ENCODE data around the gene STOML1. TPM values are rescaled to one million over a fixed set of nuclear protein-coding genes. Genes with fewer than 3 reads are reported as not detected.
"Not testable (repeated sequence)": the region's sequence is repeated elsewhere in the genome, so short reads cannot be mapped to it uniquely, and the experiment has no call there.

Gene STOML1
- total RNA-seq, 1 experiment from 2014 or later, result 19.9 TPM

- DNase-seq (ENCODE audit: low read depth), result no peak
These were observed 26.9 kb downstream of the STOML1 start for GRCh38 chr15:73965094-73965757.

- peak; percentile 76 for DNase-seq (ENCODE audit: low read depth)
These were observed 27.4 kb downstream of the STOML1 start for GRCh38 chr15:73964736-73965093.

- DNase-seq (ENCODE audit: low read depth), result no peak
These were observed 29.7 kb downstream of the STOML1 start for GRCh38 chr15:73962433-73962832.

- not testable (repeated sequence) for DNase-seq (ENCODE audit: low read depth)
These were observed 31.5 kb downstream of the STOML1 start for GRCh38 chr15:73960472-73961070.

GRCh38 chr15:73959801-73960200 lies 32.3 kb downstream of the STOML1 start:
- no peak for DNase-seq (ENCODE audit: low read depth)

- DNase-seq (ENCODE audit: low read depth), result peak; percentile 74
These were observed 33.0 kb downstream of the STOML1 start for GRCh38 chr15:73959012-73959581.

- DNase-seq (ENCODE audit: low read depth), result no peak
These were observed 34.3 kb downstream of the STOML1 start for GRCh38 chr15:73957785-73958184.

GRCh38 chr15:73957276-73957675 lies 34.8 kb downstream of the STOML1 start:
- DNase-seq (ENCODE audit: low read depth), result peak; percentile 65

GRCh38 chr15:73956743-73957135 lies 35.4 kb downstream of the STOML1 start:
- DNase-seq (ENCODE audit: low read depth), result peak; percentile 98

- DNase-seq (ENCODE audit: low read depth), result peak; percentile 28
These were observed 36.0 kb downstream of the STOML1 start for GRCh38 chr15:73955861-73956742.

- DNase-seq (ENCODE audit: low read depth), result no peak
These were observed 36.8 kb downstream of the STOML1 start for GRCh38 chr15:73955326-73955725.

- no peak for DNase-seq (ENCODE audit: low read depth)
These were observed 37.6 kb downstream of the STOML1 start for GRCh38 chr15:73954188-73955145.

GRCh38 chr15:73952913-73953750 lies 39.0 kb downstream of the STOML1 start:
- no peak for DNase-seq (ENCODE audit: low read depth)

GRCh38 chr15:73952171-73952912 lies 39.8 kb downstream of the STOML1 start:
- no peak for DNase-seq (ENCODE audit: low read depth)

- no peak for DNase-seq (ENCODE audit: low read depth)
These were observed 40.5 kb downstream of the STOML1 start for GRCh38 chr15:73951601-73952000.

- peak; percentile 95 for DNase-seq (ENCODE audit: low read depth)
These were observed 41.1 kb downstream of the STOML1 start for GRCh38 chr15:73950831-73951561.

GRCh38 chr15:73950479-73950830 lies 41.6 kb downstream of the STOML1 start:
- no peak for DNase-seq (ENCODE audit: low read depth)

- no peak for DNase-seq (ENCODE audit: low read depth)
These were observed 42.6 kb downstream of the STOML1 start for GRCh38 chr15:73949496-73949895.

GRCh38 chr15:73948982-73949381 lies 43.1 kb downstream of the STOML1 start:
- DNase-seq (ENCODE audit: low read depth), result no peak
